Limb (tissue), 2 donors: Measurements from ENCODE around the gene SUSD4.

Experiments
- DNase-seq, 2 donors: peaks; one replicate each; pipeline ENCODE4 v3.0.0-alpha.2; 2016; ENCODE audit errors: extremely low spot score in 2 of 2

Gene SUSD4

DNA sequence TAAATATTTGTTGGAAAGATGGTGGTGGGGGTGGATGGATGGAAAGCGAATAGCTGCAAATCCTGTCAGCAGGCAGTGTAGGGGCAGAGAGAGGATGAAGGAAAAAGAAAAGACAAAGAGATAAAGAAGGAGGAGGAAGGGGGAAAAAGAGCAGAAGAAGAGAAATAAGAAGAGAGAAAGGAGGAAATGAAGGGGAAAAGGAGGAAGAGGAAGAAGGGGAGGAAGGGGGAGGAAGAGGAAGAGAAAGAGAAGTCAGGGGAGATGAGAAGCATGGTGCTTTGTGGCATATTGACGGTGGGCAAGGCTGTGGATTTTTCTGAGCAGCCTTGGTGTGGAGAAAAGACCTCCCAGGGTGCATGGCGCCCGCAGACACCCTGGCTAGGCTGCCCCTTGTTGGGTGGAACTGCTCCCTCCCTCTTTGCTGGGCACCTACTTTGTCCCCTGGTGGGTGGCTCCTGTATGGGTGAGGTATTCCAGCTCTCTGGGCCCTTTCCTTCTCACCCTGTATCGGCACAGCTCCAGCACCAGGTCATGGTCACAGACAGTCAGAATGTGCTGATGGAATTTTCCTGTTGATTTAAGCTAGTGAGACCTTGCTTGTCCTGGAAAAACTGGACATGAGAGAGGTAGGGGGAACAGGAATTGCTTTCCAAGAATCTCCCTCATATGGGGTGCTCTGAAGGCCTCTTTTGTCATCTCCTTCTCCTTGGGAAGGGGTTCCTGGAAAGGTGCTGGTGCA, 175.2 kb downstream of the SUSD4 start:
- DNase-seq: no peak

DNA sequence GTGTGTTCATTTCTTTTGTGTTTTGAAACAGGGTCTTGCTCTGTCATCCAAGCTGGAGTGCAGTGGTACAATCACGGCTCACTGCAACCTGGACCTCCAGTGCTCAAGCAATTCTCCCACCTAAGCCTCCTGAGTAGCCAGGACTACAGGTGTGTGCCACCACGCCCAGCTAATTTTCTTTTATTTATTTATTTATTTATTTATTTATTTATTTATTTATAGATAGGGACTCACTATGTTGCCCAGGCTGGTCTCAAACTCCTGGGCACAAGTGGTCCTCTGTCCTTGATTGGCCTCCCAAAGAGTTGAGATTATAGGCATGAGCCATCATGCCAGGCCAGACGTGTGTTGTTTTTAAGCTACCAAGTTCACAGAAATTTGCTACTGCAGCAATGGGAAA, 177.2 kb downstream of the SUSD4 start:
- no peak for DNase-seq

GRCh38 chr1:223183268-223183862, 180.6 kb downstream of the SUSD4 start:
- no peak for DNase-seq

DNA sequence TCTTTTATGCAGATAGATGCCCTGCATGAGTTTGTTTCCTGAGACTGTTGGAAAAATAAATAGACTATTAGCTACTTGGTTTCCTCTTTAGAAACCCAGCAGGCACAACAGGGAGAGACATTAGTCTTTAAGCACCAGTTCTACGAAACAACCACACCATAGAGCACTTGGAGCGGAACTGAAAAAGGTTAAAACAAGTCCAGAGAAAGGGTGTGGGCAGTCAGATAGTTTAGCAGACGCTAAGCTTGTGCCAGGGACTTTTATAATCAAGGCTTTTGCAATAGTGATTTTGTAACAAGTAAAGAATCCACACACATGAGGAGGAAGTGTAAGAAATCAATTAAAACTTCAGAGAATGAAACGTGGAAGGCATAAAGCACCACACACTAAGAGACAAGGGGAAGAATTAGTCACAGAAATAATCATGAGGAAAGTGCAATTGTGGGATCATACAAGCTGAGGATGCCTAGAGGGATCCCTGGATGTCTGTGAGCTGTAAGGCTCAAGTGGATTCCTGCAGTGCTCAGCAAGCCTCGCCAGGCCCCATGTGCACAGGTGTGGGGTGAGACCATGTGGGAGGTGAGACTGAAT, 183.2 kb downstream of the SUSD4 start:
- DNase-seq: no peak

- DNase-seq: no peak
Measured at GRCh38 chr1:223179786-223180185, 184.2 kb downstream of the SUSD4 start.

GRCh38 chr1:223179280-223179679, 184.7 kb downstream of the SUSD4 start:
- DNase-seq: no peak

DNA sequence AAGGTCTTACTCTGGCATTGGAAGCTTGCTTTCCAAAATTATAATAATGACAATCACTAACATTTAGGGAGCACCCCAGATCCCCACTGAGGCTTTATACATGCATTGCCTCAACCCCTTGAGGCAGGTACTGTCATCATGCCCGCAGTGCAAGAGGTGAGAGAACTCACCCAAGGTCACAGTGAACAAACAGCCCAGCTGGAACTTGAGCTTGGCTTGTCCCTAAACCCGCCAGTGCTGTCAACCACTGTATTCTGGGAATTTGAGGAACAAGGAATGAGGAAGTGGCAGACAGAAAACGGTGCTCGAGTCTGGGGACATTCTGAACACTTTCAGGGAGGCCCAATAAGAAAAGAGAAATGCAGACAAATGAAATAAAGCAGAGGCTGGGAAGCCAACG, 186.3 kb downstream of the SUSD4 start:
- DNase-seq: no peak

DNA sequence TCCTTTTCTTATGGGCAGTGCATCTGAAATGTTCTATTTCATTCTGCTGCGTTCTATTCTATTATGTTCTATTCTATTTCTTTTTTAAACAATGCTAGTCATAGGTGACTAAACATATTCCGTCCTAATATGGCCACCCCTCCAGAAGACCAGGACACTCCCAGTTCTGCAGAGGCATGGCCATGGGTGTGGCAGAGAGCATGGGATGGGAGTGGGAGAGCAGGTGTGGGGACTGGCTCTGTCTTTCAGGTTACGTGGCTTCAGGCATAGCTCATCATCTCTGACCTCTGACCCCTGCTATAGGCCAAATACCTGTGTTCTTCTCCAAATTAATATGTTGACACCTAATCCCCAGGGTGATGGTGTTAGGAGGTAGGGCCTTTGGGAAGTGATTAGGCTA, 187.5 kb downstream of the SUSD4 start:
- no peak for DNase-seq

GRCh38 chr1:223175633-223176032, 188.3 kb downstream of the SUSD4 start:
- DNase-seq: no peak

DNA sequence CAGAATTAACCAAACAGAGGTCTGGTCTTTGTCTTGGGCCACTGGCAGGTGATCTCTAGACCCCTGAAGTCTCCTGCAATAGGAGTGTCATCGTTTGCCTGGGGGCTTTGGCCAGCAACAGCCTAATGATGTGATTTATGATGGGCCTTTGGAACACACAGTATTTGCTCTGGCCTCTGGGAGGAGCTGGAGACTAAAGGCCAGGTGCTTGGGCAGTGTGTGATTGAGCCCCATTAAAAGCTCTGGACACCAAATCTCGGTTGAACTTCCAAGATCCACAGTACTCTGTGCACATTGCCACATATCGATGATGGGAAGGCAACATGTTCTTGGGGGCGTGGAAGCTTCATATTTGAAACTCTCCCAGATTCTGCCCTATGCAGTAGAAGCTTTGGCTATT, 188.9 kb downstream of the SUSD4 start:
- DNase-seq: no peak
